ENCODE results near the gene CSTF1. TPM values are rescaled to one million over a fixed set of nuclear protein-coding genes. Genes with fewer than 3 reads are reported as not detected.

Gene CSTF1
- polyA plus RNA-seq, 1 of the 3 experiments (the other 2 are of a cell fraction): 23.4 TPM

DNA sequence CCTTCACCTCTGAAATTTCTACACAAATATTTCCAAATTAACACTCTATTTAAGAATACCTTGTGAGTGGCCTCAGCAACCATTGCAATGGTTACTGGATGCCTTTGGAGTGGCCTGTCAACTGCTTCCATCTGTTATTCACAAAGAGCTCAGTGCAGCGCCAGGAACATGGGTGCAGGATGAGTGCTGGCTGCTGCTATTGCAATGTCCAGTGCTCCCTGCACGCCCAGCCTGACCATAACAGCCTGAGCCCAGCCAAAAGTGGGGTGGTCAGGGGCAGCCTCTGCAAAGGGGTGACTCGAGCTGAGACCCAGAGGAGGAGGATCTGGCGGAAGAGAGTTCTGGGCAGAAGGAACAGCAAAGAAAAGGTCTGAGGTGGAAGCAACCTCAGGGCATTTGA lies 38.0 kb downstream of the CSTF1 start:
- Histone ChIP-seq H3K9me2 (no peaks in the 10 kb centered on the region), H3K4me1 (ENCODE audit: control insufficient read depth in 1 of 2, insufficient read depth in 2 of 2, low read depth in 1 of 2, low read length in 1 of 2) (no peaks in the 10 kb centered on the region; a peak in 1 of 4 replicates), H3K4me3 (ENCODE audit: low read depth in 2 of 2, low read length in 1 of 2) (no peak overlapping the region), H3K79me2 (ENCODE audit: insufficient read depth) (no peaks in the 10 kb centered on the region), H3F3A (replicated peaks; ENCODE audit: insufficient read depth) (no peaks in the 10 kb centered on the region), H3K4me2 (no peak overlapping the region), H3K27me3 (ENCODE audit: insufficient read depth) (no peaks in the 10 kb centered on the region), H3K27ac (ENCODE audit: low read depth in 2 of 2, low read length in 1 of 2) (no peak overlapping the region), H3K9ac (no peak overlapping the region), H3K36me3 (replicated peaks in 1 of 2; ENCODE audit: control insufficient read depth in 1 of 2, insufficient read depth in 2 of 2, low read length in 1 of 2) (no peaks in the 10 kb centered on the region), H4K20me1 (ENCODE audit: insufficient read depth) (no peaks in the 10 kb centered on the region), H2AFZ (ENCODE audit: low read depth) (no peak overlapping the region), H3K9me3 (no peaks in the 10 kb centered on the region)
- TF ChIP-seq FOSL2 (IDR thresholded peaks at IDR 0.05; ENCODE audit: borderline replicate concordance, low read depth) (no peak), GATA2 (CRISPR knock-in tag; IDR thresholded peaks at IDR 0.05) (no peak), FOXJ3 (CRISPR knock-in tag; IDR thresholded peaks at IDR 0.05) (no peak), YY1 (IDR thresholded peaks at IDR 0.05; ENCODE audit: low read depth) (no peak), ELF1 (IDR thresholded peaks at IDR 0.05) (no peak)
- TF ChIP-seq, protein P1, sequence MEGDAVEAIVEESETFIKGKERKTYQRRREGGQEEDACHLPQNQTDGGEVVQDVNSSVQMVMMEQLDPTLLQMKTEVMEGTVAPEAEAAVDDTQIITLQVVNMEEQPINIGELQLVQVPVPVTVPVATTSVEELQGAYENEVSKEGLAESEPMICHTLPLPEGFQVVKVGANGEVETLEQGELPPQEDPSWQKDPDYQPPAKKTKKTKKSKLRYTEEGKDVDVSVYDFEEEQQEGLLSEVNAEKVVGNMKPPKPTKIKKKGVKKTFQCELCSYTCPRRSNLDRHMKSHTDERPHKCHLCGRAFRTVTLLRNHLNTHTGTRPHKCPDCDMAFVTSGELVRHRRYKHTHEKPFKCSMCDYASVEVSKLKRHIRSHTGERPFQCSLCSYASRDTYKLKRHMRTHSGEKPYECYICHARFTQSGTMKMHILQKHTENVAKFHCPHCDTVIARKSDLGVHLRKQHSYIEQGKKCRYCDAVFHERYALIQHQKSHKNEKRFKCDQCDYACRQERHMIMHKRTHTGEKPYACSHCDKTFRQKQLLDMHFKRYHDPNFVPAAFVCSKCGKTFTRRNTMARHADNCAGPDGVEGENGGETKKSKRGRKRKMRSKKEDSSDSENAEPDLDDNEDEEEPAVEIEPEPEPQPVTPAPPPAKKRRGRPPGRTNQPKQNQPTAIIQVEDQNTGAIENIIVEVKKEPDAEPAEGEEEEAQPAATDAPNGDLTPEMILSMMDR (IDR thresholded peaks at IDR 0.05): no peak
- WGBS (ENCODE audit: low lambda C conversion rate): 48% methylated on average over 4 of the region's 4 CpGs
- DNase-seq: no peak
- POLR2A ChIA-PET: no interaction called here
- CTCF ChIA-PET: no interaction called here

- no peaks in the 10 kb centered on the region; a peak in 1 of 4 replicates for H3K4me1 ChIP-seq (ENCODE audit: control insufficient read depth in 1 of 2, insufficient read depth in 2 of 2, low read depth in 1 of 2, low read length in 1 of 2)
- H3K79me2 ChIP-seq (ENCODE audit: insufficient read depth): no peaks in the 10 kb centered on the region
- no peak overlapping the region for H2AFZ ChIP-seq (ENCODE audit: low read depth)
- POLR2A ChIA-PET: no interaction called here
- DNase-seq: no peak
- no peak overlapping the region for H3K4me3 ChIP-seq (ENCODE audit: low read depth in 2 of 2, low read length in 1 of 2)
- H3K4me2 ChIP-seq: no peak overlapping the region
- H3K9ac ChIP-seq: no peak overlapping the region
- H3K9me3 ChIP-seq: no peaks in the 10 kb centered on the region
- H3K36me3 ChIP-seq (replicated peaks in 1 of 2; ENCODE audit: control insufficient read depth in 1 of 2, insufficient read depth in 2 of 2, low read length in 1 of 2): no peaks in the 10 kb centered on the region
- no peaks in the 10 kb centered on the region for H3F3A ChIP-seq (replicated peaks; ENCODE audit: insufficient read depth)
- TF ChIP-seq CHD2 (IDR thresholded peaks at IDR 0.05; ENCODE audit: low read length, partially characterized antibody): no peak
- TF ChIP-seq, protein P2, sequence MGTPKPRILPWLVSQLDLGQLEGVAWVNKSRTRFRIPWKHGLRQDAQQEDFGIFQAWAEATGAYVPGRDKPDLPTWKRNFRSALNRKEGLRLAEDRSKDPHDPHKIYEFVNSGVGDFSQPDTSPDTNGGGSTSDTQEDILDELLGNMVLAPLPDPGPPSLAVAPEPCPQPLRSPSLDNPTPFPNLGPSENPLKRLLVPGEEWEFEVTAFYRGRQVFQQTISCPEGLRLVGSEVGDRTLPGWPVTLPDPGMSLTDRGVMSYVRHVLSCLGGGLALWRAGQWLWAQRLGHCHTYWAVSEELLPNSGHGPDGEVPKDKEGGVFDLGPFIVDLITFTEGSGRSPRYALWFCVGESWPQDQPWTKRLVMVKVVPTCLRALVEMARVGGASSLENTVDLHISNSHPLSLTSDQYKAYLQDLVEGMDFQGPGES (IDR thresholded peaks at IDR 0.05; ENCODE audit: low read depth, low read length): no peak
- TF ChIP-seq USF2 (IDR thresholded peaks at IDR 0.05; ENCODE audit: borderline replicate concordance, low read depth, low read length): no peak
- TF ChIP-seq FOXM1 (IDR thresholded peaks at IDR 0.05; ENCODE audit: low read depth): no peak
- TF ChIP-seq TAF1 (IDR thresholded peaks at IDR 0.05; ENCODE audit: borderline replicate concordance, low read depth, low read length): no peak
- TF ChIP-seq TEAD4 (IDR thresholded peaks at IDR 0.05; ENCODE audit: borderline replicate concordance, insufficient read depth): no peak
- no peak for TF ChIP-seq NFIC (IDR thresholded peaks at IDR 0.05; ENCODE audit: borderline replicate concordance)
- TF ChIP-seq GABPA (IDR thresholded peaks at IDR 0.05; ENCODE audit: low read depth): no peak
- TF ChIP-seq FOSL2 (IDR thresholded peaks at IDR 0.05; ENCODE audit: borderline replicate concordance, low read depth): no peak
- TF ChIP-seq SMC3 (IDR thresholded peaks at IDR 0.05; ENCODE audit: low read depth, low read length): no peak
- TF ChIP-seq GATA2 (CRISPR knock-in tag; IDR thresholded peaks at IDR 0.05): no peak
- H3K27ac ChIP-seq (ENCODE audit: low read depth in 2 of 2, low read length in 1 of 2): no peak overlapping the region
- no peaks in the 10 kb centered on the region for H4K20me1 ChIP-seq (ENCODE audit: insufficient read depth)
- H3K27me3 ChIP-seq (ENCODE audit: insufficient read depth): no peaks in the 10 kb centered on the region
- no peaks in the 10 kb centered on the region for H3K9me2 ChIP-seq
- CTCF ChIA-PET: no interaction called here
- WGBS (ENCODE audit: low lambda C conversion rate): 58% methylated on average over 1 of the region's 1 CpG
These were observed 38.5 kb downstream of the CSTF1 start for GRCh38 chr20:56430957-56431356.
